ENCODE results near the gene COQ10A.

The COQ10A gene

GRCh38 chr12:56315622-56316473 is 49.1 kb downstream of the COQ10A start, which contains the start of gene CNPY2:
Gene CNPY2, minus strand, starts transcription at chr12:56315988. Its CDS starts 771 bp downstream, at chr12:56315217.
- Histone ChIP-seq H3K27me3 (ENCODE audit: insufficient read depth, low read length, poor library complexity, severe bottlenecking) (no peaks in the 10 kb centered on the region), H3K4me2 (ENCODE audit: low read depth, low read length, poor library complexity, severe bottlenecking) (peak within 1 kb of the TSS; percentile 93), H3K79me2 (ENCODE audit: insufficient read depth, low read length) (peaks cover 20% of the 10 kb centered on the region), H4K20me1 (ENCODE audit: insufficient read depth, low read length, poor library complexity, severe bottlenecking) (no peaks in the 10 kb centered on the region), H3K4me3 (ENCODE audit: low read length, poor library complexity, severe bottlenecking) (peak within 1 kb of the TSS; percentile 100), H3K9me2 (replicated peaks; ENCODE audit: low read depth, low read length) (no peaks in the 10 kb centered on the region), H3K36me3 (ENCODE audit: insufficient read depth, low read length) (no peaks in the 10 kb centered on the region), H2AFZ (ENCODE audit: low read length) (peak within 1 kb of the TSS; percentile 98), H3K4me1 (ENCODE audit: insufficient read depth, low read length, poor library complexity, severe bottlenecking) (peaks cover 14% of the 10 kb centered on the region), H3K9ac (ENCODE audit: low read depth, low read length, poor library complexity, severe bottlenecking) (peak within 1 kb of the TSS; percentile 97), H3F3A (ENCODE audit: low read depth) (no peaks in the 10 kb centered on the region), H3K9me3 (ENCODE audit: insufficient read depth, low read depth, low read length) (no peaks in the 10 kb centered on the region)
- TF ChIP-seq, protein P1, sequence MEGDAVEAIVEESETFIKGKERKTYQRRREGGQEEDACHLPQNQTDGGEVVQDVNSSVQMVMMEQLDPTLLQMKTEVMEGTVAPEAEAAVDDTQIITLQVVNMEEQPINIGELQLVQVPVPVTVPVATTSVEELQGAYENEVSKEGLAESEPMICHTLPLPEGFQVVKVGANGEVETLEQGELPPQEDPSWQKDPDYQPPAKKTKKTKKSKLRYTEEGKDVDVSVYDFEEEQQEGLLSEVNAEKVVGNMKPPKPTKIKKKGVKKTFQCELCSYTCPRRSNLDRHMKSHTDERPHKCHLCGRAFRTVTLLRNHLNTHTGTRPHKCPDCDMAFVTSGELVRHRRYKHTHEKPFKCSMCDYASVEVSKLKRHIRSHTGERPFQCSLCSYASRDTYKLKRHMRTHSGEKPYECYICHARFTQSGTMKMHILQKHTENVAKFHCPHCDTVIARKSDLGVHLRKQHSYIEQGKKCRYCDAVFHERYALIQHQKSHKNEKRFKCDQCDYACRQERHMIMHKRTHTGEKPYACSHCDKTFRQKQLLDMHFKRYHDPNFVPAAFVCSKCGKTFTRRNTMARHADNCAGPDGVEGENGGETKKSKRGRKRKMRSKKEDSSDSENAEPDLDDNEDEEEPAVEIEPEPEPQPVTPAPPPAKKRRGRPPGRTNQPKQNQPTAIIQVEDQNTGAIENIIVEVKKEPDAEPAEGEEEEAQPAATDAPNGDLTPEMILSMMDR (conservative IDR thresholded peaks at IDR 0.05; ENCODE audit: low read length) = no peak
- TF ChIP-seq EZH2phosphoT487 (IDR thresholded peaks at IDR 0.05; ENCODE audit: borderline replicate concordance) = no peak

DNA sequence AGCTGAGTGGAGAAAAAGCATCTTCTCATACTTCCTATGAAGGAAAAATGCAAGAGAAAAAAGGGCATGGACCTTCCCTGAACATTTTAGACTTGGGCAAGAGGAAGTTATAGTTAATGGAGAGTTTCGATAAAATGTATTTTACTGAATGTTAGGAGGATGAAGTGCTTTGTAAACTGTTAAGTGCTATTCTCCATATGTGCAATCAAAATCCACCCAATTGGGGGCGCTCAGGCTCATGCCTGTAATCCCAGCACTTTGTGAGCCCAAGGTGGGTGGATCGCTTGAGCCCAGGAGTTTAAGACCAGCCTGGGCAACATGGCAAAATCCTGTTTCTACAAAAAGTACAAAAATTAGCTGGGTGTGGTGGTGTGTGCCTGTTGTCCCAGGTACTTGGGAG is 50.9 kb downstream of the COQ10A start:
- Histone ChIP-seq H3K9me2 (replicated peaks; ENCODE audit: low read depth, low read length) (no peaks in the 10 kb centered on the region), H4K20me1 (ENCODE audit: insufficient read depth, low read length, poor library complexity, severe bottlenecking) (no peaks in the 10 kb centered on the region), H2AFZ (ENCODE audit: low read length) (no peak overlapping the region), H3K9me3 (ENCODE audit: insufficient read depth, low read depth, low read length) (no peaks in the 10 kb centered on the region), H3K79me2 (ENCODE audit: insufficient read depth, low read length) (peaks cover 20% of the 10 kb centered on the region), H3K4me3 (ENCODE audit: low read length, poor library complexity, severe bottlenecking) (no peak overlapping the region), H3K4me1 (ENCODE audit: insufficient read depth, low read length, poor library complexity, severe bottlenecking) (peaks cover 14% of the 10 kb centered on the region), H3F3A (ENCODE audit: low read depth) (no peaks in the 10 kb centered on the region), H3K4me2 (ENCODE audit: low read depth, low read length, poor library complexity, severe bottlenecking) (no peak overlapping the region), H3K36me3 (ENCODE audit: insufficient read depth, low read length) (no peaks in the 10 kb centered on the region), H3K9ac (ENCODE audit: low read depth, low read length, poor library complexity, severe bottlenecking) (no peak overlapping the region), H3K27me3 (ENCODE audit: insufficient read depth, low read length, poor library complexity, severe bottlenecking) (no peaks in the 10 kb centered on the region)
- TF ChIP-seq EZH2phosphoT487 (IDR thresholded peaks at IDR 0.05; ENCODE audit: borderline replicate concordance) = no peak
- TF ChIP-seq, protein P1 (conservative IDR thresholded peaks at IDR 0.05; ENCODE audit: low read length) = peak; percentile 40

All from Loucy (cell line).